ENCODE data around the gene EYA3.

EYA3 gene

GRCh38 chr1:28099050-28099769, 10.8 kb upstream of the EYA3 start:
- Histone ChIP-seq H3K4me3 (ENCODE audit: low read depth in 1 of 2, low read length in 2 of 2) (no peak overlapping the region), H2AFZ (ENCODE audit: low read depth, low read length) (no peak overlapping the region), H3K27me3 (ENCODE audit: insufficient read depth, low read length, poor library complexity) (peaks cover 4% of the 10 kb centered on the region), H3K9me3 (ENCODE audit: insufficient read depth, low read length, severe bottlenecking) (no peaks in the 10 kb centered on the region), H3K4me1 (ENCODE audit: insufficient read depth, low read length) (no peaks in the 10 kb centered on the region), H3K36me3 (ENCODE audit: insufficient read depth, low read length) (no peaks in the 10 kb centered on the region), H4K20me1 (ENCODE audit: insufficient read depth, low read length) (no peaks in the 10 kb centered on the region), H3K4me2 (ENCODE audit: insufficient read depth, low read length) (no peak overlapping the region), H3K9ac (ENCODE audit: low read depth, low read length) (no peak overlapping the region), H3K79me2 (ENCODE audit: insufficient read depth, low read length) (no peaks in the 10 kb centered on the region), H3K27ac (ENCODE audit: low read length) (no peak overlapping the region)
- ATAC-seq (ENCODE audit: insufficient read depth, low read depth): no peak
- TF ChIP-seq EZH2 (IDR thresholded peaks at IDR 0.05; ENCODE audit: borderline replicate concordance, low read depth, low read length, severe bottlenecking): no peak
- TF ChIP-seq, protein P1, sequence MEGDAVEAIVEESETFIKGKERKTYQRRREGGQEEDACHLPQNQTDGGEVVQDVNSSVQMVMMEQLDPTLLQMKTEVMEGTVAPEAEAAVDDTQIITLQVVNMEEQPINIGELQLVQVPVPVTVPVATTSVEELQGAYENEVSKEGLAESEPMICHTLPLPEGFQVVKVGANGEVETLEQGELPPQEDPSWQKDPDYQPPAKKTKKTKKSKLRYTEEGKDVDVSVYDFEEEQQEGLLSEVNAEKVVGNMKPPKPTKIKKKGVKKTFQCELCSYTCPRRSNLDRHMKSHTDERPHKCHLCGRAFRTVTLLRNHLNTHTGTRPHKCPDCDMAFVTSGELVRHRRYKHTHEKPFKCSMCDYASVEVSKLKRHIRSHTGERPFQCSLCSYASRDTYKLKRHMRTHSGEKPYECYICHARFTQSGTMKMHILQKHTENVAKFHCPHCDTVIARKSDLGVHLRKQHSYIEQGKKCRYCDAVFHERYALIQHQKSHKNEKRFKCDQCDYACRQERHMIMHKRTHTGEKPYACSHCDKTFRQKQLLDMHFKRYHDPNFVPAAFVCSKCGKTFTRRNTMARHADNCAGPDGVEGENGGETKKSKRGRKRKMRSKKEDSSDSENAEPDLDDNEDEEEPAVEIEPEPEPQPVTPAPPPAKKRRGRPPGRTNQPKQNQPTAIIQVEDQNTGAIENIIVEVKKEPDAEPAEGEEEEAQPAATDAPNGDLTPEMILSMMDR (IDR thresholded peaks at IDR 0.05; ENCODE audit: borderline replicate concordance, extremely low read depth, low read length, poor library complexity, severe bottlenecking): no peak
- no peak for DNase-seq

DNA sequence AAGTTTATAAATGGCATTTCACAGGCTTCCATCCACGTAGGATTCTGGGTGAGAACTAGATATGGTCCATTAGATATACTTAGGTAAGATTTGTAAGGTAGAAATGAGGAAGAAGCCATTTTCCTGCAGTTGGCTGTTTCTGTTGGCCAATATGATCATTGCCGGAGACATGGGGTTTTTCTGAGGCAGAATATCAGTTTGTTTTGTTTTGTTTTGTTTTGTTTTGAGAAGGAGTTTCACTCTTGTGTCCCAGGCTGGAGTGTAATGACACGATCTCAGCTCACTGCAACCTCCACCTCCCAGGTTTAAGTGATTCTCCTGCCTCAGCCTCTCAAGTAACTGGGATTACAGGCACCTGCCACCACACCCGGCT, 8.7 kb upstream of the EYA3 start:
- Histone ChIP-seq H4K20me1 (ENCODE audit: insufficient read depth, low read length) (no peaks in the 10 kb centered on the region), H3K4me2 (ENCODE audit: insufficient read depth, low read length) (no peak overlapping the region), H3K27ac (ENCODE audit: low read length) (no peak overlapping the region), H3K4me3 (ENCODE audit: low read depth in 1 of 2, low read length in 2 of 2) (no peak overlapping the region), H3K9me3 (ENCODE audit: insufficient read depth, low read length, severe bottlenecking) (no peaks in the 10 kb centered on the region), H3K27me3 (ENCODE audit: insufficient read depth, low read length, poor library complexity) (peaks cover 6% of the 10 kb centered on the region), H2AFZ (ENCODE audit: low read depth, low read length) (no peak overlapping the region), H3K4me1 (ENCODE audit: insufficient read depth, low read length) (no peaks in the 10 kb centered on the region), H3K79me2 (ENCODE audit: insufficient read depth, low read length) (no peaks in the 10 kb centered on the region), H3K9ac (ENCODE audit: low read depth, low read length) (no peak overlapping the region), H3K36me3 (ENCODE audit: insufficient read depth, low read length) (no peaks in the 10 kb centered on the region)
- TF ChIP-seq EZH2 (IDR thresholded peaks at IDR 0.05; ENCODE audit: borderline replicate concordance, low read depth, low read length, severe bottlenecking): no peak
- TF ChIP-seq, protein P1 (IDR thresholded peaks at IDR 0.05; ENCODE audit: borderline replicate concordance, extremely low read depth, low read length, poor library complexity, severe bottlenecking): no peak
- DNase-seq (no peak), ATAC-seq (ENCODE audit: insufficient read depth, low read depth) (no peak)

DNA sequence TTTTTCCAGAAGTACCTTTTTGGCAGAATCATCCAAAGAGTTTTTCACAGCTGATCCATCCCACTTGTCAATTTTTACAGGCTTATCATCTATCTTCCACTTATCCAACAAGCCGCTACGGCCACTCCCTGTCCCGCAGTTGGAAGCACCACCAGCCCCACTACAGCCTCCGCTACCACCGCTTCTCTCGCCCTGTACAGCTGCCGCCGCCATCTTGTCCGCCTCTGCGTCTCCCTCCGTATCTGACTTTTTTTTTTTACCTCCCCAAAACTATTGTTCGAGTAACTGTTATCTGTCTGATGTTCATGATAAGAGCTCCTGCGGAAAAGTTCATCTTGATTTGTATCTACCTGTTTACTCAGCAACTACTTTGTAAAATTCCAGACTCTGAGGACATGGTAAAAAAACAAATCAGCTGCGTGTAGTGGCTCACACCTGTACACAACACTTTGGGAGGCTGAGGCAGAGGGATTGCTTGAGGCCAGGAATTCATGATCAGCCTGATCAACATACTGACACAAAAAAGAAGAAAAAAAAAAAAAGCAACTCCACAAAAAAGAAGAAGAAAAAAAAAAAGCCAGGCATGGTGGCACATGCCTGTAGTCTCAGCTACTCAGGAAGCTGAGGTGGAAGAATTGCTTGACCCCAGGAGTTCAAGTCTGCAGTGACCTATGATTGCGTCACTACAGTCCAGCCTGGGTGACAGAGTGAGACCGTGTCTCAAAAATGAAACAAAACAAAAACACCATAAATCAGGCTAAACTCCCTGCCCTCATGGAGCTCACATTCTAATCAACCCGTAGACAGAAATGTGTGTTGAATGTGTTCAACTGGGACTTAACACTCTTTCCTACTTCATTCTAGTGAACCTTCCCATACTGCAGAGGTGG, 8.0 kb upstream of the EYA3 start:
- no peaks in the 10 kb centered on the region for H3K4me1 ChIP-seq (ENCODE audit: insufficient read depth, low read length)
- H3K27me3 ChIP-seq (ENCODE audit: insufficient read depth, low read length, poor library complexity): peaks cover 6% of the 10 kb centered on the region
- DNase-seq (no peak), ATAC-seq (ENCODE audit: insufficient read depth, low read depth) (peak; percentile 42; the same call in 1 of the 3 replicates)
- H3K27ac ChIP-seq (ENCODE audit: low read length): no peak overlapping the region
- H3K9me3 ChIP-seq (ENCODE audit: insufficient read depth, low read length, severe bottlenecking): no peaks in the 10 kb centered on the region
- H3K79me2 ChIP-seq (ENCODE audit: insufficient read depth, low read length): no peaks in the 10 kb centered on the region
- no peak overlapping the region for H3K4me2 ChIP-seq (ENCODE audit: insufficient read depth, low read length)
- H3K36me3 ChIP-seq (ENCODE audit: insufficient read depth, low read length): no peaks in the 10 kb centered on the region
- no peak overlapping the region for H2AFZ ChIP-seq (ENCODE audit: low read depth, low read length)
- no peaks in the 10 kb centered on the region for H4K20me1 ChIP-seq (ENCODE audit: insufficient read depth, low read length)
- H3K9ac ChIP-seq (ENCODE audit: low read depth, low read length): no peak overlapping the region
- no peak overlapping the region for H3K4me3 ChIP-seq (ENCODE audit: low read depth in 1 of 2, low read length in 2 of 2)
- TF ChIP-seq EZH2 (IDR thresholded peaks at IDR 0.05; ENCODE audit: borderline replicate concordance, low read depth, low read length, severe bottlenecking): no peak

Measured in DND-41 (cell line).